Jurkat, Clone E6-1 (cell line): ENCODE results near the gene VWA8.
"Not testable (repeated sequence)": the region's sequence is repeated elsewhere in the genome, so short reads cannot be mapped to it uniquely, and the experiment has no call there.

ENCODE experiments used
- DNase-seq: peaks from one replicate; pipeline ENCODE4 v3.0.0-alpha.2; 2011; ENCODE audit warnings: low read depth, low spot score
- H3K4me3 ChIP-seq: 2 replicates; pipeline ENCODE4 v1.5.1; 2011; ENCODE audit warnings: mild to moderate bottlenecking, low read length, control low read depth, moderate library complexity

The VWA8 gene

DNA sequence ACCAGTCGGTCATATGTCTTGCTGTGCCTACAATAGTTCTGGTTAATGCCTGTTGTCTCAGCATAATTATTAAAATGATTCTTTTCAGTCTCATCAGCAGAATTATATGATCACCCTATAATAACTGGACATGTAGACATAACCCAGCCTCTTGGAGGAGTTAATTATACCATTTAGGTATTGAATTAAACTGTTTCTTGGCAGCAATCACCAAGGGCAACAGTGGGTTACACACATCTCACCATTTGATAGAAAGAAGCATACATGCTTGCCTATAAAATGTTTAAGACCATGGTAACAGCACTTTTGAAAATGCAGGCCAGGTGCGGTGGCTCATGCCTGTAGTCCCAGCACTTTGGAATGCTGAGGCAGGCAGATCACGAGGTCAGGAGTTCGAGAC is 318.9 kb downstream of the VWA8 start:
- H3K4me3 ChIP-seq, result no peak overlapping the region
- DNase-seq, result no peak

DNA sequence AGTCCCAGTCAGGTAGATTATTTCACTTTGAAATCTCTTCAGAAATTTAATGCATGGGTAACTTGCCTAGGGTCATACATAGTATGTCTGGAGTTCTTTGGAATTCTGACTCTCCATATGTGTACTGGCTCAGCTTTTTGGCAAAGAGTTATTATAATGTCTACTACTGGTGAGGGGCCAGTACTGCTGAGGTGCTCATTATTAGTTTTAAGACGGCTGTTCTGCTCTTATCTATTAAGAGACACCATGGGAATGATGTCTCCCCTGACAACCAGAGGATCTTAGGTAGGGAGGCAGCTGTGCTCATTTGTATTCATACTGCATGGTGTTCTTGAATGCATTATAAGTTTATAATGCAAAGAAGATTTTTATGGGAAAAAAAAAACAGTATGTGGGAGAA is 319.5 kb downstream of the VWA8 start:
- DNase-seq, result no peak

GRCh38 chr13:41639955-41640780 is 320.7 kb downstream of the VWA8 start:
- DNase-seq, result no peak
- no peak overlapping the region for H3K4me3 ChIP-seq

More for the DNA sequence above, 319.5 kb downstream of the VWA8 start:
- H3K4me3 ChIP-seq, result no peak overlapping the region

GRCh38 chr13:41639237-41639904 is 321.5 kb downstream of the VWA8 start:
- DNase-seq, result no peak
- no peak overlapping the region for H3K4me3 ChIP-seq

GRCh38 chr13:41637586-41637985 is 323.3 kb downstream of the VWA8 start:
- no peak overlapping the region for H3K4me3 ChIP-seq
- no peak for DNase-seq

DNA sequence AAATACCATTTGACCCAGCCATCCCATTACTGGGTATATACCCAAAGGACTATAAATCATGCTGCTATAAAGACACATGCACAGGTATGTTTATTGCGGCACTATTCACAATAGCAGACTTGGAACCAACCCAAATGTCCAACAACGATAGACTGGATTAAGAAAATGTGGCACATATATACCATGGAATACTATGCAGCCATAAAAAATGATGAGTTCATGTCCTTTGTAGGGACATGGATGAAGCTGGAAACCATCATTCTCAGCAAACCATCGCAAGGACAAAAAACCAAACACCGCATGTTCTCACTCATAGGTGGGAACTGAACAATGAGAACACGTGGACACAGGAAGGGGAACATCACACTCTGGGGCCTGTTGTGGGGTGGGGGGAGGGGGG is 323.9 kb downstream of the VWA8 start:
- DNase-seq, H3K4me3 ChIP-seq: not testable (repeated sequence)

DNA sequence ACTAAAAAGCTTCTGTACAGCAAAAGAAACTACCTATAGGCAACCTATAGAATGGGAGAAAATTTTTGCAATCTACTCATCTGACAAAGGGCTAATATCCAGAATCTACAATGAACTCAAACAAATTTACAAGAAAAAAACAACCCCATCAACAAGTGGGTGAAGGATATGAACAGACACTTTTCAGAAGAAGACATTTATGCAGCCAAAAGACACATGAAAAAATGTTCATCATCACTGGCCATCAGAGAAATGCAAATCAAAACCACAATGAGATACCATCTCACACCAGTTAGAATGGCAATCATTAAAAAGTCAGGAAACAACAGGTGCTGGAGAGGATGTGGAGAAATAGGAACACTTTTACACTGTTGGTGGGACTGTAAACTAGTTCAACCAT is 324.3 kb downstream of the VWA8 start:
- DNase-seq, H3K4me3 ChIP-seq: not testable (repeated sequence)

GRCh38 chr13:41634407-41634806 is 326.5 kb downstream of the VWA8 start:
- H3K4me3 ChIP-seq, result no peak overlapping the region
- no peak for DNase-seq

- DNase-seq, result no peak
- H3K4me3 ChIP-seq, result no peak overlapping the region
Observed at GRCh38 chr13:41633776-41634175, 327.1 kb downstream of the VWA8 start.

- DNase-seq, result no peak
- H3K4me3 ChIP-seq, result no peak overlapping the region
Observed at GRCh38 chr13:41631296-41631965, 329.5 kb downstream of the VWA8 start.

DNA sequence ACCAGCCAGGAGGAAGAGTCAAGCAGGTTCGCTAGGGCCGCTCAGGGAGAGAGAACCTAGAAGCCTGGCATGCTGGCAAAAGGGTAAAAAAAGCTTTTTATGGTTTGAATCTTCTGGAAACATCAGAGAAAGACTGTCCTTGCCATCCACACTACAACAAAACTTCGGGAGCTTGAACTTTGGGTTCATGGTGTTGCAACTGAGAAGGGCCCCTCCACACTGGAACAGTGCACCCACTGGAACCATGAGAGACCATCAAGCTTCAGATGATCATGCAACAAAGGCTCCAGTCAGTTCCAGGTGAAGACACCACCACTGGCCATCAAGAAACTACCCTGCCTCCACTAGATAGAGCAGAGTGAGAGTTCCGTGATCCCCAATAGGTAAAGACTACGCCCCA is 333.5 kb downstream of the VWA8 start:
- H3K4me3 ChIP-seq, result no peak overlapping the region
- no peak for DNase-seq

DNA sequence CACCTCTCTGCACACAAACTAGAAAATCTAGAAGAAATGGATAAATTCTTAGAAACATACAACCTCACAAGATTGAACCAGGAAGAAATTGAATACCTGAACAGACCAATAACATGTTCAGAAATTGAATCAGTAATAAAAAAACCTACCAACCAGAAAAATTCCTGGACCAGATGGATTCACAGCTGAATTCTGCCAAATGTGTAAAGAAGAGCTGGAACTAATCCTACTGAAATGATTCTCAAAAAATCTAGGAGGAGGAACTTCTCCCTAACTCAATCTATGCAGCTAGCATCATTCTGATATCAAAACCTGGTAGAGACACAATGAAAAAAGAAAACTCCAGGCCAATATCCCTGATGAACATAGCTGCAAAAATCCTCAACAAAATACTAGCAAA is 336.9 kb downstream of the VWA8 start:
- H3K4me3 ChIP-seq, result no peak overlapping the region
- DNase-seq, result no peak

GRCh38 chr13:41622432-41623429 is 338.2 kb downstream of the VWA8 start:
- DNase-seq, result peak; percentile 27
- no peak overlapping the region for H3K4me3 ChIP-seq

- no peak overlapping the region for H3K4me3 ChIP-seq
Observed at GRCh38 chr13:41621716-41622431, 339.0 kb downstream of the VWA8 start.

GRCh38 chr13:41617633-41618032 is 343.3 kb downstream of the VWA8 start:
- not testable (repeated sequence) for DNase-seq, H3K4me3 ChIP-seq

More at GRCh38 chr13:41621716-41622431, 339.0 kb downstream of the VWA8 start:
- DNase-seq, result no peak

- no peak overlapping the region for H3K4me3 ChIP-seq
- DNase-seq, result no peak
Observed at GRCh38 chr13:41616151-41616550, 344.8 kb downstream of the VWA8 start.

DNA sequence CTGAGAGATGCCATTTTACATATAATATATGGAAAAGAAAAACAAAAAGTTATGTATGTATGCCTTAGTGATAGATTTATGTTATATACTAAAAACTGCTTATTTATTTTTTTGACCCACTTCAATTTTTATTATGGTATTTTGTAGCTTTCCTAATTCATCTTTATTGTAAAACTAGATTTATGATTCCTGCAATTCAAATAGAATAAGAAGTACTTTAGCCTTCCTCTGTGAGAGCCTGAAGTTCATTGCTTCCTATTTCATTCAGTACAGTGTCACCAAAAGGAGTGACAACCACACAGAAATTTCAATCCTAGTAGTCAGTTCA is 345.4 kb downstream of the VWA8 start:
- no peak for DNase-seq
- no peak overlapping the region for H3K4me3 ChIP-seq

- H3K4me3 ChIP-seq, result no peak overlapping the region
- no peak for DNase-seq
Observed at GRCh38 chr13:41614671-41615527, 346.0 kb downstream of the VWA8 start.
